CD4-positive, alpha-beta T cell treated with Interleukin-6 at 100 ng/mL for 8 hours (primary cell): ENCODE results near the gene TINAGL1.

Experiments used
- DNase-seq: peaks from one replicate; pipeline ENCODE4 v3.0.0-alpha.2; 2020; ENCODE audit warnings: mixed read lengths, low spot score

Gene TINAGL1

GRCh38 chr1:31576201-31576669 lies at the start of gene TINAGL1:
Gene TINAGL1, plus strand, starts transcription at chr1:31576515. Its CDS starts 634 bp downstream, at chr1:31577149.
- no peak for DNase-seq

DNA sequence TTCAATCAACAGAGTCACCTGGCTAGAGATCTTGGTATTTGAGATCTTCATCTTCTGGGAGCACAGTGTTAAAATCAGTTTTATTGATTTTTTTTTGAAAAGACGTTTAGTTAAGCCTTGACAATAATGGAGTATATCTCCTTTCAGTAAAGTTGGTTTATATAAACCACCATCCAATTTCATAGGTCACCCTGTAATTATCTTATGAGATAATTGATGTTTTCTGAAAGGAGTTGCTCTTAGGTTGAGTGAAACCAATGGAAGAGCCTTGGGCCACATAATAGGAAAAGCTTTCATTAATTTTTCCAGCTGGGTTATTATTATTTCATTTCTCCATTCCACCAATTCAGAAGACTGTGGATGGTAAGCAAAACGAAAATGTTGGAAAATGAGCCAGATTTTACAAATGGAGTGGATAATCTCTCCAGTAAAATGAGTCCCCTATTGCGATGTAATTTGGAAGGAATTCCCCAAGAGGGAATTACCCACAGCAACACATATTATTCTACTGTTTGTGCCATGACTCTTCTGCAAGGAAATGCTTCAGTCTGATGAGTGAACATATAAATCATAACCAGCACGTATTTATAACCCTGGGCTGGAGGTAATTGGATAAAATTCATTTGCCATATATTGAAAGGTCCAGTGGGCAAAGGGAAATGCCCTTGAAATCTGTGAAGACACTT lies 46.2 kb upstream of the TINAGL1 start:
- no peak for DNase-seq

DNA sequence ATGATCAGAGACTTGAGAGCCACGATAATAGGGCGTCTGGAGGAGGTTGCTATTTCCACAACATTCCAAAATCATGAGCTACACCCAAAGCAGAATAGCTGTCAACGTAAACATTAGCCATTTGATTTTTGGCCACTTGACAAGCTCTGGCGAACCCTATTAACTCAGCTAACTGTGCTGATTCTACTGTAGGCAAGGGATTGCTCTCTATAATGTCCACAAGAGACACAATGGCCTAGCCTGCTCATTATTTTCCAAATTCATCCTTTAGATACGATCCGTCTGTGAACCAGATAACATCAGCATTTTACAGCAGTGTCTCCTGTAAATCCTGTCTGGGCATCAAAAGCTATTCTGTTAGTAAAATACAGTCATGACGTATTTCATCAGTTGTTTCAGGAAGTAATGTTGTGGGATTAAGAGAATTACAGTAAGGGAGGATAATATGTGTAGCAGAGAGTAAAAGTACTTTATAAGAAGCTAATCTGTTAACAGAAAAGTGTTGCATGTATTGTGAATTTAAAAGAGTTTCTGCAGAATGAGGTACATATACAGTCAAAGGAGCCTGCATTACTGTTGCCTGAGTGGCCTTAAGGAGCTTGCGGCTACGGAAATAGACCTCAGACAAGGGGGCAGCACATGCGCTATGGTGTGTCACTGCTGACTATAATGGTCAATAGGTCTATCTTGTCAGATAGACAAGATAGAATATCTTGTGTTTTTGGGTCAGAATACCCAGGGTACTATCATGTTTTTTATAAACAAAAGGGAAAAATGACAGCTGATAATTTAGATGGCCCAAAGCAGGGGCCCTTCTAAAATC lies 44.9 kb upstream of the TINAGL1 start:
- no peak for DNase-seq

DNA sequence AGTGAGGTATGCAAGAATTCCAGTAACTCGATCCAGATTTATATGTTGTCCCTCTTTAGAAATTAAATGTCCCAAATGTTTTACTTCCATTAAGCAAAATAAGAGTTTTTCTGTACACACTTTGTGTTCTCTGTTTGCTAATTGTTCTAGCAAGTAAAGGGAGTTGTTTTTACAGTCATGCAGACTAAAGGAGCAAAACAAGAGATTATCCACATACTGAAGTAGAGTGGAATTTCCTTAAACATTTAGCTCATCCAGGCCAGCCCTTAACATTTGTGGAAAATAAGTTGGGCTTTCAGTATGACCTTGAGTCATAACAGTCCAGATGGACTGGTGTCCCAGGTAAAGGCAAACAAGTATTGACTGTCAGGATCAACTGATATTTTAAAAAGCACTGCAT lies 44.1 kb upstream of the TINAGL1 start:
- no peak for DNase-seq

DNA sequence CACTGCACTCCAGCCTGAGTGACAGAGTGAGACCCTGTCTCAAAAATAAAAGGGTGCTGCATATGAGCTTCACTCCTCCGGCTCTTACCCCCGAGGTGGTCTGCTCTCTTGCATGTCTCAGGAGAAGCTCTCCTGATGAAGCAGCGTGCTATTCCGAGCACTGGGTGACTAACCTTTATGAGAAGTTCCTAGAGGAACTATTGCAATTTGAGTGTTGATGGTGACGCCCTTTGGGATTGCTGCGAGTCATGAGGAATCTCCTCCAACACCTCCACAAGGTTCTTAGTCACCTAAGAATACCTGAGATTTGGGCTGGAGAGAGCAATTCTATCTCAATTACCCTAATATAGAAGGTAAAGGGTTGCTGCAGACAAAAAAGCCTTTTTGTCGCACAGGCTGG lies 40.8 kb upstream of the TINAGL1 start:
- DNase-seq: no peak

GRCh38 chr1:31539329-31539728 lies 37.0 kb upstream of the TINAGL1 start:
- DNase-seq: no peak

DNA sequence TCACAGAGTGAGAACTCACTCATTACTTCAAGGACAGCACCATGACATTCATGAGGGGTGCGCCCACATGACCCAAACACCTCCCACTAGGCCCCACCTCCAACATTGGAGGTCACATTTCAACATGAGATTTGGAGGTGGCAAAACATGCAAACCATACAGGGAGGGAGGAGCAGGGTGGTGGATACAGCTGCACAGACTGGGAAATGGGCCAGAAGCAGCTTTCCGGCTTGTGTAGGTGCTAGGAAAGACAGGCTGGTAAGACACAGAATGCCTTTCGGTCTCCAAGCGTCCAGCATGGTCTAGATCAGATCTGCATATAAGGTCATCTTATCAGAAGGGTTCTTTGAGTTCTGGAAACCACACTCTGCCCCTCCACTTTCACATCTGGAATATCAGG lies 35.1 kb upstream of the TINAGL1 start:
- no peak for DNase-seq

DNA sequence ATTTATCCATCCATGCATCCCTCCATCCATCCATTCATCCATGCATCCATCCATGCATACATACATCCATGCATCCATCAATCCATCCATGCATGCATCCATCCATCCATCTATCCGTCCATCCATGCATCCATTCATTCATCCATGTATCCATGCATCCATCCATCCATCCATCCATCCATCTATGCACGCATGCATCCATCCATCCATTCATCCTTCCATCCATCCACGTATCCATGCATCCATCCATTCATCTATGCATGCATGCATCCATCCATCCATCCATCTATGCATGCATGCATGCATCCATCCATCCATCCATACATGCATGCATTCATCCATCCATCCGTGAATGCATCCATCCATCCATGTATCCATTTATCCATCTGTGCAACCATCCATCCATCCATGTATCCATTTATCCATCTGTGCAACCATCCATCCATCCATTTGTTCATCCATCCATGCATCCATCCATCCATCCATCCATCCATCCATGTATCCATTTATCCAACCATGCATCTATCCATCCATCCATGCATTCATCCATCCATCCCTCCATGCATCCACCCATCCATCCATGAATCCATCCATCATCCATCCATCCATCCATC lies 30.3 kb upstream of the TINAGL1 start:
- DNase-seq: no peak

DNA sequence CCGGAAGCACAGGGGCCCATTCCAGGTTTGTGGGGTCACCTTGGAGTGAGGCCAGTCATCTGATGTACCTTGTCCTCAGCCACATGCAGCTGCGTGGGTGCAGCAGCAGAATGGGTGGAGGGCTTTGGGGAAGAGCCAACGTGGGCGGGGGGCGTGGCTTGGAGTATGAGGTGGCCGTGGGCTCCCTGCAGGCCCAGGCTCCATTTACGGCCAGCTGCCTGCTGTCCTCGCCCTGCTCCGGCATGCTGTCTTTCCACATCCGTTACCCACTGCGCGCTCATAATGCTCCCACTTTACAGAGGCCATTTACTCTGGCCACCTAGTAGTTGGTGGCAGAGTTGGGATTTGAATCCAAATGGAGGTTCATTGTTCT lies 27.8 kb upstream of the TINAGL1 start:
- DNase-seq: no peak

GRCh38 chr1:31548907-31549808 lies 27.2 kb upstream of the TINAGL1 start:
- peak; percentile 78 for DNase-seq

- DNase-seq: no peak
Measured at GRCh38 chr1:31549809-31550620, 26.3 kb upstream of the TINAGL1 start.

DNA sequence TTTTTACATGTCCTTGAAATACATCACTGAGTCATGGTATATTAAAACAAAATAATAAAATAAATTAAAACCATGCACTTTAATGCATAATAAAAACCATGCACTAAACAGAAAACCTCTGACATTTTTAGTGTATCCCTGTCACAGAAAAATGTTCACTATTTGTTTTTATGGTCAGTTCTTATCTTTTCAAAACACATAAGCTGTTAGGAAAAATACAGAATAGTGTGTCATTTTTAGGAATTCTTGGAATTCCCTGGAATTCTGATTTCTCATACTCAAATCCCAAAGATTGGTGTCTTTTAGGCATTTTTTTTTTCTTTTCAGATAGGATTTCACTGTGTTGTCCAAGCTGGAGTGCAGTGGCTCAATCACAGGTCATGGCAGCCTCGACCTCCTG lies 25.1 kb upstream of the TINAGL1 start:
- no peak for DNase-seq

- DNase-seq: no peak
Measured at GRCh38 chr1:31552489-31552888, 23.8 kb upstream of the TINAGL1 start.

DNA sequence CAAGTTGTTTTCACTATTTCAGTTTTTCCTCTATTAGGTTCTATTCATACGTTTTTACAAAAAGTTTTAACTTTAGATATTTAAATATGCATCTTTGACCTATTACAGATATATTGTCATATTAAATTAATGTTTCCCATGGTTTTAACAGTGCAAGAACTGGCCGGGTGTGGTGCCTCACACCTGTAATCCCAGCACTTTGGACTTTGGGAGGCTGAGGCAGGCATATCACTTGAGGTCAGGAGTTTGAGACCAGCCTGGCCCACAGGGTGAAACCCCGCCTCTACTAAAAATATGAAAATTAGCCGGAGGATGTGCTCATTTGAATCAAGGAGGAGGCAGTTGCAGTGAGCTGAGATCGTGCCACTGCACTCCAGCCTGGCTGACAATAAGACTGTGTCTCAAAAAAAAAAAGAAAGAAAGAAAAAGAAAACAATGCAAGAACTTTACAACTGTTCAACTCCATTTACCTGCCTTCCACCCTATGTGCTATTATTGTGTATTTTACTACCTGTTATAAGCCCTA lies 19.8 kb upstream of the TINAGL1 start:
- DNase-seq: no peak

GRCh38 chr1:31559715-31560114 lies 16.6 kb upstream of the TINAGL1 start:
- no peak for DNase-seq

DNA sequence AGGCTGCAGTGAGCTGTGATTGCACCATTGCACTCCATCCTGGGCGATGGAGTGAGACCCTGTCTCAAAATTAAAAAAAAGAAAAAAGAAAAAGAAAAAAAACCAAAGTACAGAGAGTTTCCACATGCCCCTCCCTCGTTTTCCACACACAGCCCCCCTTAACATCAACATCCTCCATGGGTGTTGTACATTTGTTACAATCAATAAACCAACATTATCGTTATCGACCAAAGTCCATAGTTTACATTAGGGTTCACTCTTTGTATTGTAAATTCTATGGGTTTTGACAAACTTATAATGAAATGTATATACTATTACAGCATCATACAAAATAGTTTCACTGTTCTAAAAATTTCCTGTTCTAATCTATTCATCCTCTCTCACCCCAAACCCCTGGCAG lies 15.9 kb upstream of the TINAGL1 start:
- DNase-seq: no peak

DNA sequence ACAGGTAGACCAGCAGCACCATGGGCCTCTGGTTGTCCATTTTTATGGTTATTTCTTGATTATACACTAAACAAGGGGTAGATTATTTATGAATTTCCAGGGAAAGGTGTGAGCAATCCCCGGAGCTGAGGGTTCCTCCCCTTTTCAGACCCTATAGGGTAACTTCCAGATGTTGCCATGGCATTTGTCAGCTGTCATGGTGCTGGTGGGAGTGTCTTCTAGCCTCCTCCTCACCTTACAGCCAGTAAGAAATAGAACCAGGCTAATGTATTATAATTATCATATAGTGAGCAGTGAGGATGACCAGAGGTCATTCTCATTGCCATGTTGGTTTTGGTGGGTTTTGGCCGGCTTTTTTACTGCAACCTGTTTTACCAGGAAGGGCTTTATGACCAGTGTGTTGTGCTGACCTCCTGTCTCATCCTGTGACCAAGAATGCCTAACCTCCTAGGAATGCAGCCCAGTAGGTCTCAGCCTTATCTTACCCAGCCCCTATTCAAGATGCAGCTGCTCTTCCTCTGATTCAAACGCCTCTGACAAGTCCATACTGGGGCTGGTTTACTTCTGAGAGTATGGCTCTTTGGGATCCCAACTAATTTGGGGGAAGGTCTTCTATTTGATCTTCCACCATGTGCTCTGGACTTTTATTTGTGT lies 13.5 kb upstream of the TINAGL1 start:
- DNase-seq: no peak

GRCh38 chr1:31564606-31564989 lies 11.7 kb upstream of the TINAGL1 start:
- no peak for DNase-seq

DNA sequence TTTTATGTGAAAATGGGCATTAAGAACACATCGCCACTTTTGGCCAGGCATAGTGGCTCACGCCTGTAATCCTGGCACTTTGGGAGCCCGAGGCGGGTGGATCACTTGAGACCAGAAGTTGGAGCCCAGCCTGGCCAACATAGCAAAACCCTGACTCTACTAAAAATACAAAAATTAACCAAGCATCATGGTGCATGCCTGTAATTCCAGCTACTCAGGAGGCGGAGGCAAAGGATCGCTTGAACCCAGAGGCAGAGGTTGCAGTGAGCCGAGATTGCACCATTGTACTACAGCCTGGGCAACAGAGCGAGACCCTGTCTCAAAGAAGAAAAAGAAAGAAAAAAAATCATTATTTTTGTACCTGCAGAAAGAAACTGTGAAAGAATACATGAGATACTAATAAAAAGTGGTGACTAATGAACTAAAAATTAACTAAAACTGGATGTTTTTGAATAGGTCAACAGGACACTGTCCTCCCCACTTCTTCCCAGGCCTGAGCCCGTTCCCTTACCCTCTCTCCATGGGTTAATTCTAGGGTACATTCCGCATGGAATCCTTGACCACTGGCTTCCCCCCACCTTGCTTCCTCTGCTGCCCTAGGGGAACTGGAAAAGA lies 8.3 kb upstream of the TINAGL1 start:
- no peak for DNase-seq
